Panc1 (cell line): ENCODE measurements around the gene SMTNL2. TPM values are rescaled to one million over a fixed set of nuclear protein-coding genes. Genes with fewer than 3 reads are reported as not detected.

Experiments used
- ATAC-seq: fragments of 200-7000 bp; cut with Tn5 transposase; 2 replicates; pipeline ENCODE4 v1.9.1; 2020; ENCODE audit warnings: mild to moderate bottlenecking, moderate library complexity
- BruUV-seq: library from RNA; stranded (reverse); fragments of 400-500 nt; replicated peaks from 2 replicates; lab custom pipeline; 2021; lab: Mats Ljungman, UMichigan
- CTCF ChIA-PET: fragments of 300-600 bp; sonication (Branson Sonifier 250); formaldehyde crosslinking; loops from one replicate; lab custom pipeline; 2022; ENCODE audit warnings: antibody characterized with exemption; lab: Charles Lee
- POLR2A ChIA-PET: fragments of 300-600 bp; sonication (Branson Sonifier 250); formaldehyde crosslinking; loops from one replicate; lab custom pipeline; 2022; ENCODE audit warnings: antibody characterized with exemption; lab: Charles Lee
- DNase-seq: peaks from one replicate; pipeline ENCODE4 v3.0.0-alpha.2; 2010; ENCODE audit warnings: low read depth, low spot score
- H3K27ac ChIP-seq: 2 replicates; pipeline ENCODE4 v1.5.1; 2011; ENCODE audit warnings: mild to moderate bottlenecking, low read length, inconsistent platforms
- H3K27me3 ChIP-seq: fragments of 200-500 bp; sonication (Bioruptor generic); 2 replicates; pipeline ENCODE4 v1.6.0; 2014; ENCODE audit warnings: low read length, inconsistent platforms; ENCODE audit not compliant: control insufficient read depth, insufficient read depth
- H3K36me3 ChIP-seq: fragments of 200-500 bp; sonication (Bioruptor generic); 2 replicates; pipeline ENCODE4 v1.5.1; 2014; ENCODE audit warnings: inconsistent platforms, mild to moderate bottlenecking, low read length, moderate library complexity; ENCODE audit not compliant: control insufficient read depth, insufficient read depth
- H3K4me1 ChIP-seq: 2 replicates; pipeline ENCODE4 v1.5.1; 2011; ENCODE audit warnings: inconsistent platforms, mild to moderate bottlenecking, low read length, moderate library complexity; ENCODE audit not compliant: control insufficient read depth, insufficient read depth
- H3K4me3 ChIP-seq, 2 experiments: 2 replicates each; pipeline ENCODE4 v1.5.1; 2011 to 2012; ENCODE audit warnings: low read depth in 2 of 2, low read length in 2 of 2, mild to moderate bottlenecking in 2 of 2, inconsistent platforms in 1 of 2, moderate library complexity in 1 of 2
- H3K9me3 ChIP-seq: fragments of 200-500 bp; sonication (Bioruptor generic); 2 replicates; pipeline ENCODE4 v1.5.1; 2014; ENCODE audit warnings: low read depth, mild to moderate bottlenecking, inconsistent platforms, low read length, moderate library complexity; ENCODE audit not compliant: control insufficient read depth, insufficient read depth
- CTCF ChIP-seq: fragments of 450-650 bp; IDR thresholded peaks from 2 replicates; pipeline ENCODE4 v1.5.1; 2017; ENCODE audit warnings: mild to moderate bottlenecking
- POLR2AphosphoS5 ChIP-seq: IDR thresholded peaks from 2 replicates; pipeline ENCODE4 v1.6.1; 2012; ENCODE audit warnings: mild to moderate bottlenecking, low read depth, low read length, moderate library complexity
- REST ChIP-seq, 2 experiments: IDR thresholded peaks; 2 replicates each; pipeline ENCODE4 v1.6.1; 2011 to 2012; ENCODE audit warnings: low read depth in 2 of 2, control low read depth in 1 of 2, low read length in 1 of 2, mild to moderate bottlenecking in 1 of 2, moderate library complexity in 1 of 2; ENCODE audit not compliant: insufficient read depth in 1 of 2
- SIN3A ChIP-seq: IDR thresholded peaks from 2 replicates; pipeline ENCODE4 v1.6.1; 2012; ENCODE audit warnings: low read depth, mild to moderate bottlenecking, low read length, moderate library complexity, borderline replicate concordance; ENCODE audit not compliant: insufficient read depth
- TCF7L2 ChIP-seq: IDR thresholded peaks from 2 replicates; pipeline ENCODE4 v1.6.1; 2011; ENCODE audit warnings: mild to moderate bottlenecking, low read depth, low read length, inconsistent platforms
- in situ Hi-C: cut with HindIII; loops from 2 replicates; pipeline ENCODE4 v1.10.0; 2016; ENCODE audit warnings: low sequenced_read_pairs, low pct_unique_long_range_greater_than_20kb
- intact Hi-C: fragments of 100-400 bp; cut with micrococcal nuclease; formaldehyde crosslinking; loops from one replicate; pipeline ENCODE4 v1.10.0; 2022; ENCODE audit not compliant: unreplicated experiment
- total RNA-seq: library from RNA; stranded (reverse); gene quantifications from one replicate; pipeline ENCODE4 v1.2.1, GENCODE V29; 2021; ENCODE audit not compliant: unreplicated experiment

Gene SMTNL2
- total RNA-seq, 1 experiment from 2014 or later = not detected

DNA sequence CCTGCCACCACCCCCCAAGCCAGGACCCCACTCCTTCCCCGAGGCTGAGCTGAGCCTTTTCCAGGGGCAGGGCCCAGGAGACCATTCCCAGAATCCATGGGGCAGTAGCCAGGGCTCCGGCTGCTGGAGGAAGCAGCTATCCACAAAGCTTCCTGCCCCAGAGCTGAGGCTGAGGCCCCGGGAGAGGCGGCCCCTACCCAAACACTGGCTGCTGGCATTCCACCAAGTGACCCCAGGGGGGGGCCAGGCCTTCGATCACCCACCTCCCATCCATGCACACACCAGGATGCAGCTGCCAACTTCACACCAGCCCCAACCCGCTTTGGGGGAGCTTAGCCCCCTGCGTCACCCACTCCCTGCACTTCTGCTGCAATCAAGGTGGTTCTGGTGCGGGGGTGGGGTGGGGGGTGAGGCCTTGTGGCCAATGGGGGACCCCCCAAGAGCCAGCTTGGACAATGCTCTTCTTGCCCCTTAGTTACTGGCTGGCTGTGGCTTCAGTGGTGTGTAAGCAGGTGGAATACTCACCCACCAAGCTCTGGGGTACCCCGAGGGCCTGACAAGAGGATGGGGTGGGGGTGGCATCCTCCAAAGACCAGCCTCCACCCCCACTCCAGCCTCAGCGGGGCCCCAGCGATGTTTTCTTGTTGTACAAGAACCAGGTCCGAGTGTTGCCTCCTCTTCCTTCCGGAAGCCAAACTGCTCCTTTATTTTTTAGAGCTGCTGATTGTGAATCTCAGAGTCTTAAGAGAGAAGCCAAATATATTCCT lies 45.9 kb upstream of the SMTNL2 start:
- BruUV-seq = no TSS peak
- ATAC-seq (no peak), DNase-seq (no peak)
- no peak overlapping the region for H3K4me3 ChIP-seq
- ChIA-PET CTCF (no interaction called here), POLR2A (no interaction called here)
- peaks cover 3% of the 10 kb centered on the region; the same call in 1 of the 2 replicates for H3K36me3 ChIP-seq
- no peak overlapping the region for H3K27ac ChIP-seq
- no peaks in the 10 kb centered on the region for H3K9me3 ChIP-seq
- intact Hi-C loops = no loop called here
- in situ Hi-C loops = no loop called here
- peaks cover 31% of the 10 kb centered on the region for H3K4me1 ChIP-seq
- H3K27me3 ChIP-seq = no peaks in the 10 kb centered on the region
- no peak for TF ChIP-seq CTCF
- TF ChIP-seq TCF7L2 = no peak
- no peak for TF ChIP-seq REST (IDR thresholded peaks at IDR 0.05; ENCODE audit: insufficient read depth in 1 of 2, low read depth in 2 of 2, low read length in 1 of 2)
- TF ChIP-seq POLR2AphosphoS5 = no peak
- no peak for TF ChIP-seq SIN3A

DNA sequence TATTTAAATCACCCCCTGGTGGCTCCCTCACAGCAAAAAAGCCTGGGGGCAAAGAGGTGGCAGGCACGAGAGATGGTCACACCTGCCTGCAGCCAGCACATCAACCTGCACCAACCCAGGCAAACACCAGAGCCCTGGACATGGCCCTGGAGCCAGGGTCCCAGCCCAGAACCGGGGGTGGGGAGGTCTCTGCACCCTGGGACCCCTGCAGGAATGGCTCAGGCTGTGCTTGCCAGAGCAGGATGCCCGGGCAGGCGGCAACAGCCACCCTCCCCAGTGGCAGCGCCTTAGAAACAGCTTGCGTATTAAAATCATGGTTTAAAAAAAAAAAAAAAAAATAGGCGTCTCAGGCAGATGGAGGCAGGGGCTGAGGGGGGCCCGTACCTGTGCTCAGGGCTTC lies 45.3 kb upstream of the SMTNL2 start:
- in situ Hi-C loops (no loop called here), intact Hi-C loops (no loop called here)
- H3K4me1 ChIP-seq = peaks cover 31% of the 10 kb centered on the region
- ATAC-seq (no peak), DNase-seq (no peak)
- H3K27me3 ChIP-seq = no peaks in the 10 kb centered on the region
- ChIA-PET POLR2A (no interaction called here), CTCF (no interaction called here)
- TSS peak; percentile 81 for BruUV-seq
- H3K36me3 ChIP-seq = peaks cover 3% of the 10 kb centered on the region; the same call in 1 of the 2 replicates
- no peak overlapping the region for H3K27ac ChIP-seq
- no peak for TF ChIP-seq CTCF
- TF ChIP-seq POLR2AphosphoS5 = no peak
- TF ChIP-seq TCF7L2 = no peak
- TF ChIP-seq SIN3A = no peak
- no peak for TF ChIP-seq REST (IDR thresholded peaks at IDR 0.05; ENCODE audit: insufficient read depth in 1 of 2, low read depth in 2 of 2, low read length in 1 of 2)
- no peaks in the 10 kb centered on the region for H3K9me3 ChIP-seq
- H3K4me3 ChIP-seq = no peak overlapping the region
